GM21737 (cell line): ENCODE data around the gene PLEKHS1.

ENCODE experiments used
- ATAC-seq: cut with Tn5 transposase; IDR thresholded peaks from one replicate; pipeline ENCODE4 v1.9.1; 2021; ENCODE audit warnings: mild to moderate bottlenecking, moderate library complexity; ENCODE audit not compliant: unreplicated experiment

The PLEKHS1 gene

GRCh38 chr10:113751181-113751732 lies at the start of gene PLEKHS1:
TSS of gene PLEKHS1 (plus strand) at chr10:113751682. CDS start at chr10:113755278, 3,596 bp downstream.
- ATAC-seq = no peak

GRCh38 chr10:113704637-113705343 lies 46.7 kb upstream of the PLEKHS1 start:
- no peak for ATAC-seq

- no peak for ATAC-seq
These were observed 46.2 kb upstream of the PLEKHS1 start for GRCh38 chr10:113705344-113705652.

- no peak for ATAC-seq
These were observed 44.9 kb upstream of the PLEKHS1 start for GRCh38 chr10:113706623-113707022.

- no peak for ATAC-seq
These were observed 42.8 kb upstream of the PLEKHS1 start for GRCh38 chr10:113708640-113709039.

GRCh38 chr10:113709221-113709838 lies 42.2 kb upstream of the PLEKHS1 start:
- ATAC-seq = no peak

GRCh38 chr10:113711142-113711541 lies 40.3 kb upstream of the PLEKHS1 start:
- ATAC-seq = no peak

GRCh38 chr10:113712024-113712423 lies 39.5 kb upstream of the PLEKHS1 start:
- ATAC-seq = no peak

- no peak for ATAC-seq
These were observed 38.5 kb upstream of the PLEKHS1 start for GRCh38 chr10:113712755-113713639.

- no peak for ATAC-seq
These were observed 37.9 kb upstream of the PLEKHS1 start for GRCh38 chr10:113713640-113713982.

- ATAC-seq = no peak
These were observed 35.2 kb upstream of the PLEKHS1 start for GRCh38 chr10:113716109-113716910.

GRCh38 chr10:113718969-113719822 lies 32.3 kb upstream of the PLEKHS1 start:
- no peak for ATAC-seq

- no peak for ATAC-seq
These were observed 31.1 kb upstream of the PLEKHS1 start for GRCh38 chr10:113720386-113720785.

- ATAC-seq = no peak
These were observed 19.2 kb upstream of the PLEKHS1 start for GRCh38 chr10:113732160-113732881.

GRCh38 chr10:113732966-113733365 lies 18.5 kb upstream of the PLEKHS1 start:
- ATAC-seq = no peak

- ATAC-seq = no peak
These were observed 17.8 kb upstream of the PLEKHS1 start for GRCh38 chr10:113733635-113734034.

- peak; percentile 93 for ATAC-seq
These were observed 15.6 kb upstream of the PLEKHS1 start for GRCh38 chr10:113735913-113736312.

- no peak for ATAC-seq
These were observed 14.9 kb upstream of the PLEKHS1 start for GRCh38 chr10:113736576-113736975.

- ATAC-seq = no peak
These were observed 12.5 kb upstream of the PLEKHS1 start for GRCh38 chr10:113739031-113739430.
